Epithelial cell of esophagus (primary cell): Measurements from ENCODE around the gene LRPAP1.

ENCODE experiments used
- DNase-seq: peaks from one replicate; pipeline ENCODE4 v3.0.0; 2010; ENCODE audit warnings: low read depth
- H3K4me3 ChIP-seq: 2 replicates; pipeline ENCODE4 v1.5.1; 2011; ENCODE audit warnings: mild to moderate bottlenecking, low read length, control low read depth
- TF ChIP-seq, protein P1 (sequence below): IDR thresholded peaks from 2 replicates; pipeline ENCODE4 v1.5.1; 2011; ENCODE audit warnings: low read depth, mild to moderate bottlenecking, low read length, control low read depth, inconsistent platforms; ENCODE audit not compliant: insufficient read depth; ENCODE audit errors: missing control alignments

LRPAP1 gene

DNA sequence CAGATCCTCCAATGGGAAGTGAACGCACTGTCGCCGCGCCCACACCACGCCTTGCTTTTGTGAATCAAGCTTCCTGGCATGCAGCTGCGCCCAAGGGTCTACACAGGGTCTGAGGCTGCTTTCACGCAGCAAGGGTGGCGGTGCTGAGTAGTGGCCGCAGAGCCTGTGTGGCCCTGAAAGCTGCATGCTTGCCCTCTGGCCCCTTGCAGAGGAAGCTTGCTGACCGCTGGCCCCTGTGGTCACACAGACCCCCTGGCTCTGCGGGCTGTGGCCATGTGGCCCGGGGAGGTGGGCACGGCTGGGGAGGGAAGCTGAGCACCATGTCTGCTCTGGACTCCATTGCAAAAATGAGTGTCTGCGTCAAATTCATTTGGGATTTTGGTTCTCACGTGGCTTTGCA, 60.3 kb downstream of the LRPAP1 start:
- H3K4me3 ChIP-seq: no peak overlapping the region
- TF ChIP-seq, protein P1, sequence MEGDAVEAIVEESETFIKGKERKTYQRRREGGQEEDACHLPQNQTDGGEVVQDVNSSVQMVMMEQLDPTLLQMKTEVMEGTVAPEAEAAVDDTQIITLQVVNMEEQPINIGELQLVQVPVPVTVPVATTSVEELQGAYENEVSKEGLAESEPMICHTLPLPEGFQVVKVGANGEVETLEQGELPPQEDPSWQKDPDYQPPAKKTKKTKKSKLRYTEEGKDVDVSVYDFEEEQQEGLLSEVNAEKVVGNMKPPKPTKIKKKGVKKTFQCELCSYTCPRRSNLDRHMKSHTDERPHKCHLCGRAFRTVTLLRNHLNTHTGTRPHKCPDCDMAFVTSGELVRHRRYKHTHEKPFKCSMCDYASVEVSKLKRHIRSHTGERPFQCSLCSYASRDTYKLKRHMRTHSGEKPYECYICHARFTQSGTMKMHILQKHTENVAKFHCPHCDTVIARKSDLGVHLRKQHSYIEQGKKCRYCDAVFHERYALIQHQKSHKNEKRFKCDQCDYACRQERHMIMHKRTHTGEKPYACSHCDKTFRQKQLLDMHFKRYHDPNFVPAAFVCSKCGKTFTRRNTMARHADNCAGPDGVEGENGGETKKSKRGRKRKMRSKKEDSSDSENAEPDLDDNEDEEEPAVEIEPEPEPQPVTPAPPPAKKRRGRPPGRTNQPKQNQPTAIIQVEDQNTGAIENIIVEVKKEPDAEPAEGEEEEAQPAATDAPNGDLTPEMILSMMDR: no peak
- no peak for DNase-seq

GRCh38 chr4:3471098-3471760, 61.0 kb downstream of the LRPAP1 start:
- no peak overlapping the region for H3K4me3 ChIP-seq
- TF ChIP-seq, protein P1: no peak
- no peak for DNase-seq

GRCh38 chr4:3470244-3471097, 61.8 kb downstream of the LRPAP1 start:
- TF ChIP-seq, protein P1: no peak
- no peak overlapping the region for H3K4me3 ChIP-seq
- DNase-seq: peak; percentile 71

GRCh38 chr4:3469386-3470243, 62.6 kb downstream of the LRPAP1 start:
- TF ChIP-seq, protein P1: no peak
- DNase-seq: no peak
- no peak overlapping the region for H3K4me3 ChIP-seq

DNA sequence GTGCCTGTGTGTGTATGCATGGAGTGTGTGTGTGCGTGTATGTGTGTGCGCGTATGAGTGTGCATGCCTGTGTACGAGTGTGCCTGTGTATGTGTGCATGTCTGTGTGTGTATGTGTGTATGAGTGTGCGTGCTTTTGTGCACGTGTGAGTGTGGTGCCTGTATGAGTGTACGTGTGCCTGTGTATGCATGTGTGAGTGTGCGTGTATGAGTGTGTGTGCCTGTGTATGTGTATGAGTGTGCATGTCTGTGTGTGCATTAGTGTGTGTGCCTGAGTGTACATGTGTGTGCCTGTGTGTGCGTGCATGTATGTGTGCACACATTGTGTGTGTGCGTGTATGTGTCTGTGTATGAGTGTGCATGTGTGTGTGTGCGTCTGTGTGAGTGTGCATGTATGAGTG, 63.4 kb downstream of the LRPAP1 start:
- no peak overlapping the region for H3K4me3 ChIP-seq
- TF ChIP-seq, protein P1: no peak
- no peak for DNase-seq

DNA sequence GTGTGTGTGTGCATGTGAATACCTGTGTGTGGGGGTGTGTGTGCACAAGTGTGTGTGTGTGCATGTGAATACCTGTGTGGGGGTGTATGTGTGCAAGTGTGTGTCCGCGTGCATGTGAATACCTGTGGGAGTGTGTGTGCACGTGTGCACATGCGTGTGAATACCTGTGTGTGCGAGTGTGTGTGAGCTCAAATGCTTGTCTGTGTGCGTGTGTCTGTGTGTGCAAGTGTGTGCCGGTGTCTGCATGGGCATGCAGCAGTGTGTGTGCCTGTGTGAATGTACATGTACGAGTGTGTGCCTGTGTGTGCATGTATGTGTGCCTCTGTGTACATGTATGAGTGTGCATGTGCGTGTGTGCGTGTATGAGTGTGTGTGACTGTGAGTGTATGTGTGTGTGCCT, 64.1 kb downstream of the LRPAP1 start:
- TF ChIP-seq, protein P1: no peak
- no peak for DNase-seq

More for the DNA sequence above, 64.1 kb downstream of the LRPAP1 start:
- no peak overlapping the region for H3K4me3 ChIP-seq
